K562 (cell line): ENCODE data around the gene SLC31A2. TPM values are rescaled to one million over a fixed set of nuclear protein-coding genes. Genes with fewer than 3 reads are reported as not detected.

Experiments used
- CTBP1 ChIP-seq: fragments of 450-650 bp; IDR thresholded peaks from 2 replicates; pipeline ENCODE4 v1.6.1; 2016; ENCODE audit warnings: borderline replicate concordance
- FOXA3 ChIP-seq, 2 experiments: fragments of 450-650 bp in 1 of 2; sonication (generic) in 1 of 2; formaldehyde crosslinking; IDR thresholded peaks in 1 of 2; conservative IDR thresholded peaks in 1 of 2; 2 replicates each; pipeline versions ENCODE4 v1.4.0 to v1.8.0; 2020 to 2022; ENCODE audit warnings: mild to moderate bottlenecking in 2 of 2, missing genetic modification reagents in 1 of 2
- GTF2E2 ChIP-seq: fragments of 200-800 bp; sonication (Bioruptor generic); IDR thresholded peaks from 2 replicates; pipeline ENCODE4 v1.6.1; 2016; ENCODE audit warnings: missing genetic modification characterization, missing compliant biosample characterization
- KAT2B ChIP-seq: IDR thresholded peaks from one replicate; pipeline ENCODE4 v1.6.1; 2012; ENCODE audit warnings: low read depth, mild to moderate bottlenecking, control low read depth, inconsistent platforms, low read length, moderate library complexity
- L3MBTL2 ChIP-seq: fragments of 450-650 bp; IDR thresholded peaks from 2 replicates; pipeline ENCODE4 v1.6.1; 2016; ENCODE audit warnings: mild to moderate bottlenecking, moderate library complexity
- LCOR ChIP-seq: sonication (generic); formaldehyde crosslinking; IDR thresholded peaks from 2 replicates; pipeline ENCODE4 v1.8.0; 2022; ENCODE audit warnings: mild to moderate bottlenecking, missing genetic modification reagents
- MTA3 ChIP-seq: fragments of 450-650 bp; formaldehyde crosslinking; IDR thresholded peaks from 2 replicates; pipeline ENCODE4 v1.6.1; 2017; ENCODE audit warnings: mild to moderate bottlenecking, borderline replicate concordance
- NR2C2 ChIP-seq, 2 experiments: fragments of 200-800 bp in 1 of 2; sonication (Bioruptor generic) in 1 of 2; sonication (generic) in 1 of 2; formaldehyde crosslinking in 1 of 2; IDR thresholded peaks; 2 replicates each; pipeline versions ENCODE4 v1.6.1 to v1.8.0; 2016 to 2022; ENCODE audit warnings: mild to moderate bottlenecking in 1 of 2, missing compliant biosample characterization in 1 of 2, missing genetic modification characterization in 1 of 2, missing genetic modification reagents in 1 of 2
- PHF20 ChIP-seq: fragments of 450-650 bp; IDR thresholded peaks from 2 replicates; pipeline ENCODE4 v1.6.1; 2018; ENCODE audit not compliant: partially characterized antibody
- RBBP5 ChIP-seq: fragments of 200-600 bp; sonication (generic); IDR thresholded peaks from 2 replicates; pipeline ENCODE4 v1.6.1; 2012; ENCODE audit warnings: borderline replicate concordance, mild to moderate bottlenecking, low read length, control low read depth, inconsistent platforms; ENCODE audit not compliant: insufficient read depth, poor library complexity, severe bottlenecking
- SRF ChIP-seq, 2 experiments: fragments of 250-450, 450-650 bp in 1 of 2; sonication (Bioruptor Pico) in 1 of 2; sonication (generic) in 1 of 2; formaldehyde crosslinking; IDR thresholded peaks; 2 replicates each; pipeline versions ENCODE4 v1.5.0 to v1.5.1; 2020 to 2022; ENCODE audit warnings: mild to moderate bottlenecking in 1 of 2, missing genetic modification reagents in 1 of 2
- STAT5A ChIP-seq: IDR thresholded peaks from 2 replicates; pipeline ENCODE4 v1.6.1; 2012; ENCODE audit warnings: low read length, inconsistent platforms, borderline replicate concordance
- YY1 ChIP-seq, 3 experiments: IDR thresholded peaks; 2 replicates each; pipeline ENCODE4 v1.6.1; 2011; ENCODE audit warnings: low read length in 2 of 3, mild to moderate bottlenecking in 2 of 3, moderate library complexity in 2 of 3, borderline replicate concordance in 1 of 3, control low read depth in 1 of 3, low read depth in 1 of 3; ENCODE audit not compliant: insufficient read depth in 3 of 3, insufficient replicate concordance in 2 of 3, control insufficient read depth in 1 of 3, insufficient read length in 1 of 3; ENCODE audit errors: extremely low read depth in 1 of 3
- ZNF282 ChIP-seq: sonication (generic); formaldehyde crosslinking; IDR thresholded peaks from 2 replicates; pipeline ENCODE4 v1.8.1; 2023; ENCODE audit warnings: missing genetic modification reagents
- polyA plus RNA-seq, 8 experiments: library from polyadenylated mRNA; depleted of rRNA in 4 of 8; stranded (reverse) in 5 of 8; unstranded in 3 of 8; fragments of >200 nt; fragmentation: Nextera tagmentation in 2 of 8; fragmentation: Illumina TruSeq in 1 of 8; extraction: Ambion mirVana in 2 of 8; extraction: Trizol in 1 of 8; gene quantifications; 2 replicates each; pipeline versions ENCODE4 v1.2.1 to v1.2.3, GENCODE V29; 2011 to 2014; ENCODE audit warnings: inconsistent platforms in 1 of 8, missing spikeins in 1 of 8
- total RNA-seq, 7 experiments: library from RNA; depleted of rRNA in 6 of 7; stranded (reverse); fragments of >200 nt in 6 of 7; fragmentation: Illumina TruSeq in 2 of 7; extraction: Trizol in 2 of 7; gene quantifications; 2 replicates each; pipeline versions ENCODE4 v1.2.1 to v1.2.3, GENCODE V29; 2011 to 2021; ENCODE audit warnings: low replicate concordance in 1 of 7
- TF ChIP-seq, protein P1 (sequence below): conservative IDR thresholded peaks from 2 replicates; pipeline ENCODE4 v1.6.1; 2011; ENCODE audit warnings: low read depth, mild to moderate bottlenecking, low read length; ENCODE audit not compliant: control insufficient read depth
- TF ChIP-seq, protein P2 (sequence below), 2 experiments: fragments of 250-450 bp in 1 of 2; fragments of 450-650 bp in 1 of 2; sonication (Bioruptor Pico) in 1 of 2; IDR thresholded peaks; 2 replicates each; pipeline versions ENCODE4 v1.6.1 to v1.8.0; 2016 to 2021; ENCODE audit warnings: mild to moderate bottlenecking in 2 of 2, moderate library complexity in 2 of 2, missing compliant biosample characterization in 1 of 2, missing genetic modification characterization in 1 of 2
- TF ChIP-seq, protein P3 (sequence below), 2 experiments: IDR thresholded peaks; 2 replicates each; pipeline ENCODE4 v1.6.1; 2012; ENCODE audit warnings: improper control_type of control experiment in 2 of 2, low read depth in 2 of 2, low read length in 2 of 2, borderline replicate concordance in 1 of 2
- TF ChIP-seq, protein P4 (sequence below): fragments of 450-650 bp; formaldehyde crosslinking; conservative IDR thresholded peaks from 2 replicates; pipeline ENCODE4 v1.4.0; 2022; ENCODE audit warnings: mild to moderate bottlenecking, missing genetic modification characterization

The SLC31A2 gene
- total and polyA plus RNA-seq, 9 of the 15 experiments (the other 6 are each of a cell fraction or from before 2014, with no cell fraction given) = 1.5 to 4.3 (median 2.3) TPM

DNA sequence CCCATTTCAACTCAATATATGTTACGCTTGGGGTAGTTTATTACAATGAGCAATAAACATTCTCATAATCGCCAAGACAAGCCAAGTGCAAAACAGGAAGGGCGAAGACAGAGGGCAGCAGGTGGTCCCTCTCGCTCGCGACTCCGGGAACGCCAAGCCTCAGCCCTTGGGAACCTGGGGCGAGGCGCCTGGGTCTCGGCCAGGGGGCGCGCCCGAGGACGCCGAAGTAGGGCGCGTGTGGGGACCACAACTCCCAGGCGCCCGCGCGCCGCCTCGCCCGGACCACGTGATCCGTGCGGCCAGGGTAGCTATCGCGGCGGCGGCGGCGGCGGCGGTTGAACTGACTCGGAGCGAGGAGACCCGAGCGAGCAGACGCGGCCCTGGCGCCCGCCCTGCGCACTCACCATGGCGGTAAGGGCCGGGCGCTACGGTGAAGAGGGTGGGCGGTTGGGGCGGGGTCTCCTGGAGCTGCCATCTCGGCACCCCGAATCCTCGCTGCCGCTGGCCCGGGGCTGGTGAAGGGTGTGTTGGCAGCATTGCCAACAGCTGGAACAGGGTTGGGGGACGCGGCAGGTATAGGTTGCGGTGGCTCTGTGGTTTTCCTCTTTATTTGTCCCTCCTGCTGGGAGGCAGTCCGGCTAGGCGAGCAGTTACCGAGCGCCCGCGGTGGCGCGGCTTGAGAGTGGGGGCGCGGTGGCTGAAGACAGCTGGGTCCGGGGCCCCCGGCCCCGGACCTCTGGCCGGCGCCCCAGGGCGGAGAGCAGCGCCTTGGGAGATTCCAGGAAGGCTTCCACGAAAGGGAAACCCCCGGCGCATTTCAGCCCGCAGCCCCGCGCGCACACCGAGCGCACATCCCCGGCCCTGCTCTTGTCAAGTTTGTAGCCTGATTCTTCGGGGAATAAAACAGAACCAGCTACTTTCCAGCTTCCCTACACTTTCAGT lies at the start of gene SLC31A2 (continued):
- TF ChIP-seq NR2C2 (CRISPR knock-in tag; IDR thresholded peaks at IDR 0.05) (no peak; the same call in 1 of the 2 replicates), NR2C2 (tag; IDR thresholded peaks at IDR 0.05) (peak; percentile 66), CTBP1 (peak; percentile 81), GTF2E2 (tag) (no peak), FOXA3 (CRISPR knock-in tag; conservative IDR thresholded peaks at IDR 0.05 in 1 of 2, IDR thresholded peaks at IDR 0.05 in 1 of 2) (peak in 1 of 2 experiments; percentile 84; a peak in 1 of 4 replicates), YY1 (IDR thresholded peaks at IDR 0.05; ENCODE audit: borderline replicate concordance in 1 of 3, control insufficient read depth in 1 of 3, extremely low read depth in 1 of 3, insufficient read depth in 3 of 3, insufficient read length in 1 of 3, insufficient replicate concordance in 2 of 3, low read depth in 1 of 3, low read length in 2 of 3) (peak in 2 of 3 experiments; percentile 52 to 68), SRF (CRISPR knock-in tag; IDR thresholded peaks at IDR 0.05) (no peak), LCOR (CRISPR knock-in tag) (0 out of 2 replicates have a peak, but pooled peaks have one; percentile 20), L3MBTL2 (peak; percentile 70; the same call in 1 of the 2 replicates), RBBP5 (peak; percentile 70), KAT2B (no peak), PHF20 (peak; percentile 37), MTA3 (peak; percentile 62; the same call in 1 of the 2 replicates), STAT5A (no peak), ZNF282 (CRISPR knock-in tag) (0 out of 2 replicates have a peak, but pooled peaks have one; percentile 51)
- TF ChIP-seq, protein P1, sequence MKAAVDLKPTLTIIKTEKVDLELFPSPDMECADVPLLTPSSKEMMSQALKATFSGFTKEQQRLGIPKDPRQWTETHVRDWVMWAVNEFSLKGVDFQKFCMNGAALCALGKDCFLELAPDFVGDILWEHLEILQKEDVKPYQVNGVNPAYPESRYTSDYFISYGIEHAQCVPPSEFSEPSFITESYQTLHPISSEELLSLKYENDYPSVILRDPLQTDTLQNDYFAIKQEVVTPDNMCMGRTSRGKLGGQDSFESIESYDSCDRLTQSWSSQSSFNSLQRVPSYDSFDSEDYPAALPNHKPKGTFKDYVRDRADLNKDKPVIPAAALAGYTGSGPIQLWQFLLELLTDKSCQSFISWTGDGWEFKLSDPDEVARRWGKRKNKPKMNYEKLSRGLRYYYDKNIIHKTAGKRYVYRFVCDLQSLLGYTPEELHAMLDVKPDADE = peak; percentile 96
- TF ChIP-seq, protein P2, sequence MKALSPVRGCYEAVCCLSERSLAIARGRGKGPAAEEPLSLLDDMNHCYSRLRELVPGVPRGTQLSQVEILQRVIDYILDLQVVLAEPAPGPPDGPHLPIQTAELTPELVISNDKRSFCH (CRISPR knock-in tag; IDR thresholded peaks at IDR 0.05) = no peak
- TF ChIP-seq, protein P2 (tag; IDR thresholded peaks at IDR 0.05) = peak; percentile 74; the same call in 1 of the 2 replicates
- TF ChIP-seq, protein P3, sequence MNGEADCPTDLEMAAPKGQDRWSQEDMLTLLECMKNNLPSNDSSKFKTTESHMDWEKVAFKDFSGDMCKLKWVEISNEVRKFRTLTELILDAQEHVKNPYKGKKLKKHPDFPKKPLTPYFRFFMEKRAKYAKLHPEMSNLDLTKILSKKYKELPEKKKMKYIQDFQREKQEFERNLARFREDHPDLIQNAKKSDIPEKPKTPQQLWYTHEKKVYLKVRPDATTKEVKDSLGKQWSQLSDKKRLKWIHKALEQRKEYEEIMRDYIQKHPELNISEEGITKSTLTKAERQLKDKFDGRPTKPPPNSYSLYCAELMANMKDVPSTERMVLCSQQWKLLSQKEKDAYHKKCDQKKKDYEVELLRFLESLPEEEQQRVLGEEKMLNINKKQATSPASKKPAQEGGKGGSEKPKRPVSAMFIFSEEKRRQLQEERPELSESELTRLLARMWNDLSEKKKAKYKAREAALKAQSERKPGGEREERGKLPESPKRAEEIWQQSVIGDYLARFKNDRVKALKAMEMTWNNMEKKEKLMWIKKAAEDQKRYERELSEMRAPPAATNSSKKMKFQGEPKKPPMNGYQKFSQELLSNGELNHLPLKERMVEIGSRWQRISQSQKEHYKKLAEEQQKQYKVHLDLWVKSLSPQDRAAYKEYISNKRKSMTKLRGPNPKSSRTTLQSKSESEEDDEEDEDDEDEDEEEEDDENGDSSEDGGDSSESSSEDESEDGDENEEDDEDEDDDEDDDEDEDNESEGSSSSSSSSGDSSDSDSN (IDR thresholded peaks at IDR 0.05; ENCODE audit: borderline replicate concordance in 1 of 2, low read depth in 2 of 2, low read length in 2 of 2) = no peak
- TF ChIP-seq, protein P4, sequence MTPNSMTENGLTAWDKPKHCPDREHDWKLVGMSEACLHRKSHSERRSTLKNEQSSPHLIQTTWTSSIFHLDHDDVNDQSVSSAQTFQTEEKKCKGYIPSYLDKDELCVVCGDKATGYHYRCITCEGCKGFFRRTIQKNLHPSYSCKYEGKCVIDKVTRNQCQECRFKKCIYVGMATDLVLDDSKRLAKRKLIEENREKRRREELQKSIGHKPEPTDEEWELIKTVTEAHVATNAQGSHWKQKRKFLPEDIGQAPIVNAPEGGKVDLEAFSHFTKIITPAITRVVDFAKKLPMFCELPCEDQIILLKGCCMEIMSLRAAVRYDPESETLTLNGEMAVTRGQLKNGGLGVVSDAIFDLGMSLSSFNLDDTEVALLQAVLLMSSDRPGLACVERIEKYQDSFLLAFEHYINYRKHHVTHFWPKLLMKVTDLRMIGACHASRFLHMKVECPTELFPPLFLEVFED (CRISPR knock-in tag) = no peak
